NCI-H2196 treated with DMSO at 0.1 percent for 48 hours (cell line): ENCODE measurements around the gene MED8.

Experiments
- DNase-seq: peaks from one replicate; lab custom pipeline; 2025; ENCODE audit not compliant: unreplicated experiment; lab: John Stamatoyannopoulos, UW

MED8 gene

GRCh38 chr1:43338001-43338400, 51.6 kb downstream of the MED8 start:
- DNase-seq = no peak

DNA sequence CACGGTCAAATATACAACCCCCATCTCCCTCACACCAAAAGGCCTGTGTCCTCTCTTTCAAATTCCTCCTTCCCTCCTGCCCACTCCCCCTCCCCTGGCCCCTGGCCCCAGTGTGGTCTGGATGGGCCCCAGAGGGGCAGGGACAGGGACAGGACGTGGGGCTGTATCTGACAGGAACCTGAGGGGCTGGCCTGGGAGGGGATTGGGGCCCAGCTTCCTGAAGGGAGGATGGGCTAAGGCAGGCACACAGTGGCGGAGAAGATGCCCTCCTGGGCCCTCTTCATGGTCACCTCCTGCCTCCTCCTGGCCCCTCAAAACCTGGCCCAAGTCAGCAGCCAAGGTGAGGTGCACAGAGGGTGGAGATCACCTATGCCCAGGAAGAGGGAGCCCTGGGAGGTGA, 52.0 kb downstream of the MED8 start, which contains the start of gene MPL:
MPL (plus strand) TSS at position 231 of the 400 bp plus-strand sequence; CDS start at position 262, 31 bp downstream.
- DNase-seq = no peak

DNA sequence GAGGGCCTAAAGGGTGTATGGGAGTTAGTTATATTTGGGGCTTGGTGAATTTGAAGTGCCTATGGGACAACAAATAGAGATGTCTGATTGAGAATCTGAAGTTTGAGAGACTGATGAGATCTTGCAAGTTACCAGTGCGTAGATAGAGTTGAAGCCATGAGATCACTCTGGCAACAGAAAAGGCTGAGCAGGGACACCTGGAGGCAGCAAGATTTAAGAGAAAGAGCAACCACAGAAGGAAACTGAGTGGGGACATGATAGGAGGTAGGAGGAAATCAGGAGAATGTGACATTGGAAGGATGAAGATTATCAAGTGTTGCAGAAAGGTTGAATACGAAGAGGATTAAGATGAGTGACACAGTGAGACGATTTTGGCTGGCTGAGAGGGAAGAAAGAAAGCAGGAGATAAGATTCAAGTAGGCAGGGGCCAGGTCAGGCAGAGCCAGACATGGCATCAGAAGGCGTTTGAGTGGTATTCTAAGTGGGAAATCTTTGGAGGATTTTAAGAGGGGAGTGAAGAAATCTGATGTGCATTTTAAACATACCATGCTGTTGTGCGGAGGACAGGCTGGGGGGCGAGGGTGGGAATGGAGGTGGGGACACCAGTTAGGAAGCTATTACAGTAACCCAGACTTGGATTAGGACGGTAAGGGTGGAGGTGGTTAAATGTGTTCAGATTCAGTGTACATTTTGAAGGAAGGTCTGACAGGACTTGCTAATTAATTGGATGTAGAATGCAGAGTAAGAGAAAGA, 55.0 kb downstream of the MED8 start:
- no peak for DNase-seq
